Esophagus squamous epithelium (tissue), 4 donors: ENCODE data around the gene MYO9A.
"Not testable (repeated sequence)": the region's sequence is repeated elsewhere in the genome, so short reads cannot be mapped to it uniquely, and the experiment has no call there.

ENCODE experiments used
- CTCF ChIP-seq, 6 experiments: fragments of 450-650 bp in 4 of 6; fragments of 200-600 bp in 2 of 6; sonication (generic) in 2 of 6; IDR thresholded peaks; one replicate each; pipeline ENCODE4 v1.5.1; 2016 to 2019; ENCODE audit warnings: antibody characterized with exemption in 6 of 6, mild to moderate bottlenecking in 4 of 6, moderate library complexity in 4 of 6
- POLR2A ChIP-seq, 4 donors: fragments of 450-650 bp; IDR thresholded peaks; one replicate each; pipeline ENCODE4 v1.6.1; 2017; ENCODE audit warnings: antibody characterized with exemption in 4 of 4, mild to moderate bottlenecking in 4 of 4, moderate library complexity in 3 of 4

- not testable (repeated sequence) for TF ChIP-seq CTCF, POLR2A (IDR thresholded peaks at IDR 0.05)
Observed at GRCh38 chr15:71858232-71858631, 259.7 kb downstream of the MYO9A start.
